ENCODE data around the gene RELCH.

Gene RELCH

GRCh38 chr18:62187543-62188510 lies 772 bp downstream of the RELCH start:
- DNase-seq, result peak in 3 of 6 experiments; percentile 14 to 33 (median 24)

- DNase-seq, result no peak
These were observed 2.2 kb downstream of the RELCH start for GRCh38 chr18:62189208-62189607.

- no peak for DNase-seq
These were observed 9.0 kb downstream of the RELCH start for GRCh38 chr18:62196079-62196478.

- DNase-seq, result no peak
These were observed 9.9 kb downstream of the RELCH start for GRCh38 chr18:62196980-62197379.

- no peak for DNase-seq
These were observed 11.2 kb downstream of the RELCH start for GRCh38 chr18:62198259-62198658.

- no peak for DNase-seq
These were observed 12.6 kb downstream of the RELCH start for GRCh38 chr18:62199629-62200028.

GRCh38 chr18:62200121-62200914 lies 13.3 kb downstream of the RELCH start:
- no peak for DNase-seq

- DNase-seq, result no peak
These were observed 14.8 kb downstream of the RELCH start for GRCh38 chr18:62201870-62202269.

GRCh38 chr18:62205824-62206223 lies 18.8 kb downstream of the RELCH start:
- DNase-seq, result no peak

- DNase-seq, result no peak
These were observed 19.5 kb downstream of the RELCH start for GRCh38 chr18:62206593-62206992.

- DNase-seq, result no peak
These were observed 22.0 kb downstream of the RELCH start for GRCh38 chr18:62209046-62209445.

GRCh38 chr18:62210138-62210537 lies 23.1 kb downstream of the RELCH start:
- no peak for DNase-seq

GRCh38 chr18:62211325-62211828 lies 24.3 kb downstream of the RELCH start:
- DNase-seq, result no peak

- DNase-seq, result no peak
These were observed 27.7 kb downstream of the RELCH start for GRCh38 chr18:62214790-62215189.

- DNase-seq, result no peak
These were observed 37.2 kb downstream of the RELCH start for GRCh38 chr18:62224229-62224628.

- no peak for DNase-seq
These were observed 39.0 kb downstream of the RELCH start for GRCh38 chr18:62226047-62226446.

- DNase-seq, result no peak
These were observed 49.2 kb downstream of the RELCH start for GRCh38 chr18:62236252-62236651.

GRCh38 chr18:62239475-62239874 lies 52.4 kb downstream of the RELCH start:
- DNase-seq, result no peak

GRCh38 chr18:62242955-62243354 lies 55.9 kb downstream of the RELCH start:
- DNase-seq, result no peak

- DNase-seq, result no peak
These were observed 58.1 kb downstream of the RELCH start for GRCh38 chr18:62245177-62245576.

- DNase-seq, result no peak
These were observed 58.6 kb downstream of the RELCH start for GRCh38 chr18:62245699-62246098.

GRCh38 chr18:62248313-62248712 lies 61.3 kb downstream of the RELCH start:
- no peak for DNase-seq

- peak; percentile 19 to 66 (median 50) for DNase-seq
These were observed 62.5 kb downstream of the RELCH start for GRCh38 chr18:62249478-62250097.

Data from stimulated activated naive CD4-positive, alpha-beta T cell (primary cell).